Spleen (tissue), 11 donors: ENCODE results near the gene TNRC6B. TPM values are rescaled to one million over a fixed set of nuclear protein-coding genes. Genes with fewer than 3 reads are reported as not detected.

Source experiments
- DNase-seq: peaks from one replicate; pipeline ENCODE4 v3.0.0-alpha.2; 2020
- H3K27ac ChIP-seq, 8 donors: fragments of 200-600 bp; sonication (generic) in 7 of 8; 1 replicate in 4 of 8; 2 replicates in 4 of 8; pipeline versions ENCODE4 v1.5.0 to v1.8.0; 2016 to 2021; ENCODE audit warnings: inconsistent platforms in 4 of 8, mild to moderate bottlenecking in 4 of 8, moderate library complexity in 1 of 8
- H3K27me3 ChIP-seq, 7 donors: fragments of 200-600 bp; sonication (generic) in 6 of 7; replicated peaks in 1 of 7; 1 replicate in 4 of 7; 2 replicates in 3 of 7; pipeline versions ENCODE4 v1.5.0 to v1.8.0; 2016 to 2021; ENCODE audit warnings: inconsistent platforms in 3 of 7, mild to moderate bottlenecking in 1 of 7
- H3K36me3 ChIP-seq, 6 donors: fragments of 200-600 bp; sonication (generic) in 5 of 6; 1 replicate in 4 of 6; 2 replicates in 2 of 6; pipeline versions ENCODE4 v1.5.0 to v1.8.0; 2016 to 2021; ENCODE audit warnings: inconsistent platforms in 2 of 6
- H3K4me1 ChIP-seq, 6 donors: fragments of 200-600 bp; sonication (generic) in 5 of 6; 1 replicate in 3 of 6; 2 replicates in 3 of 6; pipeline versions ENCODE4 v1.5.0 to v1.8.0; 2016 to 2021; ENCODE audit warnings: inconsistent platforms in 3 of 6
- H3K4me3 ChIP-seq, 8 donors: fragments of 200-600 bp; sonication (generic) in 7 of 8; 1 replicate in 4 of 8; 2 replicates in 4 of 8; pipeline versions ENCODE4 v1.5.0 to v1.8.0; 2016 to 2021; ENCODE audit warnings: inconsistent platforms in 4 of 8, mild to moderate bottlenecking in 4 of 8, moderate library complexity in 2 of 8
- H3K9me3 ChIP-seq, 8 donors: fragments of 200-600 bp; sonication (generic) in 7 of 8; 1 replicate in 4 of 8; 2 replicates in 4 of 8; pipeline versions ENCODE4 v1.5.0 to v1.8.0; 2016 to 2021; ENCODE audit warnings: inconsistent platforms in 4 of 8
- CTCF ChIP-seq, 11 experiments: fragments of 200-600 bp in 7 of 11; fragments of 450-650 bp in 4 of 11; sonication (generic) in 4 of 11; IDR thresholded peaks in 8 of 11; conservative IDR thresholded peaks in 3 of 11; 1 replicate in 7 of 11; 2 replicates in 4 of 11; pipeline versions ENCODE4 v1.4.0 to v1.8.0; 2016 to 2021; ENCODE audit warnings: antibody characterized with exemption in 11 of 11, inconsistent platforms in 4 of 11, mild to moderate bottlenecking in 1 of 11
- POLR2A ChIP-seq, 3 donors: fragments of 450-650 bp; IDR thresholded peaks; one replicate each; pipeline ENCODE4 v1.5.1; 2017; ENCODE audit warnings: antibody characterized with exemption in 3 of 3, mild to moderate bottlenecking in 1 of 3
- POLR2AphosphoS5 ChIP-seq, 3 donors: sonication (generic); formaldehyde crosslinking; IDR thresholded peaks; one replicate each; pipeline ENCODE4 v1.5.1; 2017; ENCODE audit warnings: antibody characterized with exemption in 3 of 3
- WGBS, 5 donors: extraction: QIAGEN DNeasy Blood & Tissue Kit in 3 of 5; methylation state at CpG; one replicate each; pipeline versions ENCODE4 v1.1.5 to v1.1.7; 2013 to 2018; 5-methylcytosine and 5-hydroxymethylcytosine counted together
- intact Hi-C: fragments of 100-400 bp; cut with DNase I; formaldehyde crosslinking; loops from one replicate; pipeline ENCODE4 v1.15.0; 2023; ENCODE audit warnings: low total_unique reads
- polyA plus RNA-seq, 3 donors: library from polyadenylated mRNA; stranded (reverse); fragments of 200-250 nt; gene quantifications; one replicate each; pipeline ENCODE4 v1.2.1, GENCODE V29; 2013
- total RNA-seq, 7 donors: library from RNA; depleted of rRNA in 3 of 7; stranded (reverse); fragments of >200 nt in 3 of 7; fragmentation: NEBNext Ultra II Directional in 4 of 7; extraction: Animal tissue kit (Norgen Biotek cat#: 25700) in 4 of 7; gene quantifications; one replicate each; pipeline versions ENCODE4 v1.1.0 to v1.2.1, GENCODE V29; 2016 to 2021
- donor health status: healthy with polysubstance abuse.
- donor health status: DM: no; HTN: no; CAD: no; lungs with moderate emphysema.
- donor health status: DM: no; HTN: no; CAD: no.
- donor health status: Bipolar disorder and iron deficiency.
- donor health status: healthy.
- donor health status: DM: no; HTN: no; CAD: no.
- donor health status: DM: yes; HTN: yes; CAD: no.

The TNRC6B gene
- total and polyA plus RNA-seq, 10 donors: 1.2 to 221 (median 95.3) TPM

GRCh38 chr22:40322818-40323447 is 145.2 kb downstream of the TNRC6B start:
- Histone ChIP-seq H3K4me3 (no peak overlapping the region), H3K4me1 (peaks cover 6 to 52% (median 24%) of the 10 kb centered on the region in 6 donors), H3K36me3 (peaks cover 0 to 95% (median 59%) of the 10 kb centered on the region in 6 donors), H3K27ac (peak overlapping the region in 5 of 8 donors; percentile 14 to 88 (median 78)), H3K9me3 (no peaks in the 10 kb centered on the region), H3K27me3 (no peaks in the 10 kb centered on the region)
- TF ChIP-seq CTCF (IDR thresholded peaks at IDR 0.05 in 8 of 11, conservative IDR thresholded peaks at IDR 0.05 in 3 of 11): no peak
- TF ChIP-seq POLR2AphosphoS5 (IDR thresholded peaks at IDR 0.05): peak in 2 of 3 donors; percentile 35 to 61
- DNase-seq: no peak
- intact Hi-C loops: no loop called here
- 92 to 96% (median 94%) methylated on average over 17 of the region's 17 CpGs for WGBS, 5 donors

- H3K4me1 ChIP-seq: peaks cover 6 to 60% (median 27%) of the 10 kb centered on the region in 6 donors
- 77 to 86% (median 83%) methylated on average over 8 of the region's 8 CpGs for WGBS, 5 donors
- H3K27me3 ChIP-seq: no peaks in the 10 kb centered on the region
- intact Hi-C loops: no loop called here
- DNase-seq: no peak
- peak overlapping the region; percentile 6 to 88 (median 70) for H3K27ac ChIP-seq
- H3K36me3 ChIP-seq: peaks cover 0 to 89% (median 52%) of the 10 kb centered on the region in 6 donors
- H3K9me3 ChIP-seq: no peaks in the 10 kb centered on the region
- H3K4me3 ChIP-seq: no peak overlapping the region
- TF ChIP-seq POLR2AphosphoS5 (IDR thresholded peaks at IDR 0.05) (peak in 1 of 3 donors; percentile 35), CTCF (IDR thresholded peaks at IDR 0.05 in 8 of 11, conservative IDR thresholded peaks at IDR 0.05 in 3 of 11) (no peak), POLR2A (IDR thresholded peaks at IDR 0.05) (no peak)
Measured at GRCh38 chr22:40323681-40324171, 146.0 kb downstream of the TNRC6B start.

GRCh38 chr22:40324468-40325305 is 147.0 kb downstream of the TNRC6B start:
- Histone ChIP-seq H3K4me1 (peaks cover 6 to 70% (median 32%) of the 10 kb centered on the region in 6 donors), H3K27ac (peak overlapping the region; percentile 36 to 88 (median 70)), H3K36me3 (peaks cover 0 to 84% (median 47%) of the 10 kb centered on the region in 6 donors), H3K27me3 (no peaks in the 10 kb centered on the region), H3K9me3 (no peaks in the 10 kb centered on the region), H3K4me3 (no peak overlapping the region)
- TF ChIP-seq POLR2AphosphoS5 (IDR thresholded peaks at IDR 0.05) (peak in 2 of 3 donors; percentile 73 to 90), POLR2A (IDR thresholded peaks at IDR 0.05) (no peak), CTCF (IDR thresholded peaks at IDR 0.05 in 8 of 11, conservative IDR thresholded peaks at IDR 0.05 in 3 of 11) (no peak)
- peak; percentile 80 for DNase-seq
- intact Hi-C loops: no loop called here
- 60 to 75% (median 70%) methylated on average over 19 of the region's 19 CpGs for WGBS, 5 donors

GRCh38 chr22:40325315-40325714 is 147.6 kb downstream of the TNRC6B start:
- no peak for TF ChIP-seq POLR2A (IDR thresholded peaks at IDR 0.05)
- TF ChIP-seq POLR2AphosphoS5 (IDR thresholded peaks at IDR 0.05): peak; percentile 23 to 39 (median 32)
- no peak for DNase-seq
- WGBS, 5 donors: 75 to 100% (median 88%) methylated on average over 5 to 6 of the region's 6 CpGs
- intact Hi-C loops: no loop called here
- peak overlapping the region; percentile 16 to 88 (median 70) for H3K27ac ChIP-seq
- H3K4me3 ChIP-seq: no peak overlapping the region
- H3K36me3 ChIP-seq: peaks cover 0 to 84% (median 44%) of the 10 kb centered on the region in 6 donors
- no peaks in the 10 kb centered on the region for H3K27me3 ChIP-seq
- H3K4me1 ChIP-seq: peaks cover 6 to 76% (median 35%) of the 10 kb centered on the region in 6 donors
- no peaks in the 10 kb centered on the region for H3K9me3 ChIP-seq
